ENCODE results near the gene RNF157.
"Not testable (repeated sequence)": the region's sequence is repeated elsewhere in the genome, so short reads cannot be mapped to it uniquely, and the experiment has no call there.

Gene RNF157

GRCh38 chr17:76193591-76193990 lies 46.7 kb downstream of the RNF157 start:
- DNase-seq (ENCODE audit: low read depth in 1 of 2, low spot score in 1 of 2): no peak

DNA sequence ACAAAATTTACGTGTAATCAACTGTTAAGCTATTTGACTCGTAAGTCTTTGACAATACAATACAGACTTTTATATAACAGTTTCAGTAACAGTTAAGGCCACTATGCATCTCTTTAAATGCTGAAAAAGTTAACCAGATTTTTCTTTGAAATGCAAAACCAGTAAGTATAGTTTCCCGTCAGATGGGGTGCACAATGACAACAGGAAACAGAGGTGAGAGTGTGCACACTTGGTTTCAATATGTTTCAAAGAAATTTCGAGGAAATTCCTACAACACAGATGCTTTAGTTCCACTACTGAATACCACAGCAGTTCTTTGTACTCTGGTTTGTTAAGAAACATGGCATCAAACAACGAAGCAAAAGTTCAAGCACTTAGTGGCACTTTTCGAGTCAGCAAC lies 48.4 kb downstream of the RNF157 start:
- no peak for DNase-seq (ENCODE audit: low read depth in 1 of 2, low spot score in 1 of 2)

- no peak for DNase-seq (ENCODE audit: low read depth in 1 of 2, low spot score in 1 of 2)
Observed at GRCh38 chr17:76189741-76190140, 50.6 kb downstream of the RNF157 start.

- DNase-seq (ENCODE audit: low read depth in 1 of 2, low spot score in 1 of 2): no peak
Observed at GRCh38 chr17:76189247-76189646, 51.0 kb downstream of the RNF157 start.

DNA sequence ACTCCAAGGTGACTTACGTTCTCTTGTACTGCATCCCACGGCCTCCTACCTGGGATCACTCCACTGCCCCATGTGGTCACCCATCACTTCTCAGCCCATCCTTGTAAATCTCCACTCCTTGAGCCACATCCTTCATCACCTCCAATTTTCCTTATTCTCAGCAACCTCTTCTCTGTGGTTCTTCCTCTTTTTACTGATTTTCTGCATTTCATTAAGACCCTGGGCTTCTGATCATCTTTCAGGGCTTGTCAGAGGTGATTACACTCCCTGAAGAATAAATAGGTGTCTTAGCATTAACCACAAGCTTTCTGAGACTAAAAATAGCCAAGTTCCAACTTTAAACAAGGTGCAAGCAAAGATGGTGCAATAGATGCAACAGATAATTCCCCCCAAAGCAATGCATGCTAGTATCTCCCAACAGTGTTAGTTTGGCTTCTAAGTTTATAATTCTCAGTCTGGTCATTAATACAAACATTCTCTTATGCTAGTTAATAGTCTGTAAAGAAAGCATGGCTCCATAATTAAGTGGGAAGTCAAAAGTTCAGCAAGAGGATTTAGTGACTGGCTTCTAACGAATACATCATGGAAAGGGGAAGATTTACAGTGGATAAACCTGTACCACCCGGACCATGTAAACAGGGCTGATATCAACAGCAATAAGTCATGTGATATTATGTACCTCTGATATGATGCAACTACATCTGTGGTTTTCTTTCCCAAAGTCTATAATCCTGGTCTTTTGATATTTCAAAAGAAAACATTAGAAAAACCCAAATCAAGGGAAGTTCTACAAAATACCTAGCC lies 51.9 kb downstream of the RNF157 start:
- no peak for DNase-seq (ENCODE audit: low read depth in 1 of 2, low spot score in 1 of 2)

GRCh38 chr17:76186774-76187173 lies 53.5 kb downstream of the RNF157 start:
- not testable (repeated sequence) for DNase-seq (ENCODE audit: low read depth in 1 of 2, low spot score in 1 of 2)

- DNase-seq (ENCODE audit: low read depth in 1 of 2, low spot score in 1 of 2): no peak
Observed at GRCh38 chr17:76184290-76184689, 56.0 kb downstream of the RNF157 start.

- DNase-seq (ENCODE audit: low read depth in 1 of 2, low spot score in 1 of 2): peak; percentile 84 to 94
Observed at GRCh38 chr17:76182016-76182764, 58.1 kb downstream of the RNF157 start.

DNA sequence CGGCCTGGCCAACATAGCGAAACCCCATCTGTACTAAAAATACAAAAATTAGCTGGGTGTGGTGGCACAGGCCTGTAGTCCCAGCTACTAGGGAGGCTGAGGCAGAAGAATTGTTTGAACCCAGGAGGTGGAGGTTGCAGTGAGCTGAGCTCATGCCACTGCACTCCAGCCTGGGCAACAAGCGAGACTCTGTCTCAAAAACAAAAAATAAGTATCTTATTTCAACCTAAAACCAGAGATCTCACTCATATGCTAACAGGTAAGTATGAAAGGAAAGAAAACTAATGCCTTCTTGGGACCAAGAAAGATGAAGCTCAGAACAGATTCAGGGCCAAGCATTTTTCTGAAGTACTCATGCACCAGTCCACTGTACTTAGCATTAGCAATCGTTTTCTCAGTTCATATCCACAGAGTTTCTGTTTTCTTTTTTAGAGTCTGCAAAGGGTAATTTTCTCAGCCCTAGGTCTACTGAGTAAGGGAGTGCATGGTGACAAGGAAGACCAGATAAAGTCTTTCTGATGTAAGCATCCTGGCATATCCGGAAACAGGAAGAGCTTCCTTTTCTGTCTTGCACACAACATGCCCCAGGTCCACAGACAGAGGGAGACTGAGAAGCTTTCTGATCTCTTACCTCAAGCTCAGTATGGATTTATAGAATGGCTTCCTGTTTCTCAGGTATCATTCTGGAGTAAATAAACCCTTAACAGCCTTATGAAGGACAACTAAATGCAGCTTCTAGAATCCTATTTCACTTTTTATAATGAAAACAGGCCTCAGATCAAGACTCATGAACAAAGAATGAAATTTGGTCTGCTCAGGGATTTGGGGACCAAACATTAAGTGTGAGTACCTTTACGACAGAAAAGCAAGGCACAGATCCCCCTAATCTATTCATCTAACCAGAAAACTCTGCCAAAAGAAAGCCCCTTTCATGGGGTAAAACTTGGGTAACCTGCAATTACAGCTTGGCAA lies 60.5 kb downstream of the RNF157 start:
- DNase-seq (ENCODE audit: low read depth in 1 of 2, low spot score in 1 of 2): no peak

DNA sequence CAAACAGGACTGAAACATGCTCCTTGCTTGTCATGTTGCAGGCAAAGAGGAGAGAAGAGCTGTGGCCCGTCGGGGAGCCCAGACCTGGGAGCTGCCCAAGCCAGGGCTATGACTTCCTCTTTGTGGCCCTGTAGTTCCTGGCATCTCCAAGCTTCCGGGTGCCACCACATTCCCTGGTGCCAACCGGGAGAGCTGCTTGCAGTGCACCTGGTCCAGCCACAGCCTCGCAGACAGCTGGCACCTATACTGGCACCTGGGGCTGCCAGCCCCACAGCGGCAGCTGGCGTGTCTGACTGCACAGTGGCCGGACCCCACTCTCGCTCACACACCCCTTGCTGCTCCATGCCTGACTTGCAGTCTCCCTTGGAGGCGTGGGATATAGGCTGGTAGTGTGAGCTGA lies 62.2 kb downstream of the RNF157 start:
- no peak for DNase-seq (ENCODE audit: low read depth in 1 of 2, low spot score in 1 of 2)

DNA sequence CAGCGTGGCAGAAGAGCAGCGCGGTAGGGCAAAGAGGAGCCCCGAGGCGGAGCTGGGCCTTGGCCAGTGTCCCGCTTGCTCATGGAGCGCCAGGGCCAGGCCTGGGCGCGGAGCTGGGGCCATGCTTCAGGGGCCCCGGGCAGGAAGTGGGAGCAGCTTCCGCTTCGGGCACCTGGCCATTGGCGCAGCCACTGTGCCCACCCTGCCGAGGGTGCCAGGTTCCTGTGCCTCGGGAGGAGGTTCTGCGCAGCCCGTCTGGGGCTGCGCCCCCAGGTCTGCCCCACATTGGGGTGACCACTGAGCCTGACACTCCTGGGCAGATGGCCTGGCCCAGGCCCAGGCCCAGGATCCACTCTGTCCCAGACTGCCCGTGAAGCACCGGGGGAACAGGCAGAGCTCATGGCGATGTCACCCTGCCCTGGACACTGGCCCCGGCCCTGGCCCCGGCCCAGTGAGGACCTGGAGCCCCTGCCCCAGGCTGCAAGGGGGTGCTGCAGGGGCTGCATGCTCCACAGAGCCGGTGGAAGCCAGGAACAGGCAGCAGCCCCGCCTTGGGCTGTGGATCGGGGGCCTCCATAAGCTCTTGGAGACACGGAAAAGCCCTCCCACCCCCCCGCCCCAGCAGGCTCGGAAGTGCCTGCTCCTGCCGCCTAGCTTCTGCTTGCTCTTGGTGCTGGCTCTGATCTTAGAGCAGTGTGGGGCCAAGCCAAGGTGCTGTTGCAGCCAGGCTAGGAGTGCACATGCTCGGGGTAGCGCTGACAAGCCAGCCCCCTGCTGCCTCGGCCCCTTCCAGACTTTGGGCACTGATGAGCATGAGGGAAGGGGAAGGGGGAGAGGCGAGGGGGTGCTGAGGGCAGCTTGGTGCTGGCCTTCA lies 63.4 kb downstream of the RNF157 start:
- DNase-seq (ENCODE audit: low read depth in 1 of 2, low spot score in 1 of 2): no peak

DNA sequence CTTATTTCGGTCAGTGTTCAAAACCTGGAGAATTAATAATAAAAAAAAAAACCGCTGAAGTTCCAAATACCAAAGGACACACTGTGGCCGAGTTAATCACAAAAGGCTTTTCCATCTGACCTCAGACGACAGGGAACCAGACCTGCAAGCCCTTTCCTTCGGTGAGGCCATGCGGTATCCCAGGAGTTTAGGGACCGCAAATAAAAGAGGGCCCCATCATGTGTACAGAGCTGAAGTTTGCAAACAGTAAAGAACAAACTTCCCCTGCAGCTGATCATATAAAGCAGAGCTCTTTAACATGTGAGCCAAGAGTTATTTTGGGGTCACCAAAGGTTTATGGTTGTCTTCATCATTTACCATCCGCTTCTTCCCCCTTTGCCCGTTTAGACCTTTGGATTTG lies 66.3 kb downstream of the RNF157 start:
- DNase-seq (ENCODE audit: low read depth in 1 of 2, low spot score in 1 of 2): no peak

DNA sequence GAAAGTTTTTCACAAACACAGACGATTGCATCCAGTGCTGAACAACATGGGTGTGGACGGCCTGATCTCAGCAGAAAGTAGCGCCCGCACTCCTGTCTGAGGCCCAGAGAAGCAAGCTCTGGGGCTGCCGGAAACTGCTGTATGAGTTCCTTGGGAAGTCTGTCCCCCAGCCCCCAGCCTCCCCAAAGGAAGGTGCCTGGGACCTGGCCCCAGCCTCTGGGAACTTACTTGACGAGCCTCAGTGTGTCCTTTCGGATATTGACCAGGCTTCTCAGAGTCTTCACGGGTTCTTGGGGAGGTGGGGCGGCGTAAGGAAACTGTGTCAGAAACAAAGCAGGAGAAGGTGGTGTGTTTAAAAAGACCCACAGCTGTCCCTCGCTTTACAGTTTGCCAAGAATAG lies 66.8 kb downstream of the RNF157 start:
- no peak for DNase-seq (ENCODE audit: low read depth in 1 of 2, low spot score in 1 of 2)

GRCh38 chr17:76171706-76172105 lies 68.6 kb downstream of the RNF157 start:
- DNase-seq (ENCODE audit: low read depth in 1 of 2, low spot score in 1 of 2): no peak

GRCh38 chr17:76170114-76170513 lies 70.2 kb downstream of the RNF157 start:
- DNase-seq (ENCODE audit: low read depth in 1 of 2, low spot score in 1 of 2): no peak

DNA sequence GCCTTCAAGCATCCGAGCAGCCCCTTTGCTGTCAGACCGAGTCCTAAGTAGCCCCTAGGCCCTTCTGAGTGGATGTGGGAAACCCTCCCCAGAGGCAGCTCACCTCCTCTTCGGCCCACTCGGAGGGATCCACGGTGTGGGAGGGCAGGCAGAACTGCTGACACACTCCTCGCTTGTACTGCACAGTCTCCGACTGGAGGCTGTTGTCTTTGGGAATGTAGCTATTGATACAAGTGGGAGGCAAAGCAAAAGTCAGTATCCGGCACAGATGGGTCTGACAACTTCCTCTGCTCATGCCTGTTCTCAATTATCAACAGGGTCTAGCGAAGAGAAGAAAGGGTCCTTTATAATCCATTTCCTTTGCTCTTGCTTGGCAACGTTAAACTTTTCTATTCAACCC lies 73.4 kb downstream of the RNF157 start:
- no peak for DNase-seq (ENCODE audit: low read depth in 1 of 2, low spot score in 1 of 2)

DNA sequence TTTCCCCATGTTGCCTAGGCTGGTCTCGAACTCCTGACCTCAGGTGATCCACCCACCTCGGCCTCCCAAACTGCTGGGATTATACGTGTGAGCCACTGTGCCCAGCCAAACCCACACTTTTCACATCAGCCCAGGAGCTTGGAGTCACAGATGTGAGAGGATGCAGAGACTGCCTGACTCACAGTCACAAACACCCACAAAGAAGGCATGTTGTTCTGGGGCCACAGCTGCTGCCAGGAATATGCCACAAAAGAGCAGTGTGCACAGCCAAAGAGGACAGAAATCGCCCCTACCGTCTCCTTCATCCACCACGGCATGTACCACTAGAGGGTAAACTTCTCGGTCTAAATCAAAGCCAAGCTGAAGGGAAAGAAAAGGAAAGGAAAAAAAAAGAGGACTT lies 74.1 kb downstream of the RNF157 start:
- no peak for DNase-seq (ENCODE audit: low read depth in 1 of 2, low spot score in 1 of 2)

DNA sequence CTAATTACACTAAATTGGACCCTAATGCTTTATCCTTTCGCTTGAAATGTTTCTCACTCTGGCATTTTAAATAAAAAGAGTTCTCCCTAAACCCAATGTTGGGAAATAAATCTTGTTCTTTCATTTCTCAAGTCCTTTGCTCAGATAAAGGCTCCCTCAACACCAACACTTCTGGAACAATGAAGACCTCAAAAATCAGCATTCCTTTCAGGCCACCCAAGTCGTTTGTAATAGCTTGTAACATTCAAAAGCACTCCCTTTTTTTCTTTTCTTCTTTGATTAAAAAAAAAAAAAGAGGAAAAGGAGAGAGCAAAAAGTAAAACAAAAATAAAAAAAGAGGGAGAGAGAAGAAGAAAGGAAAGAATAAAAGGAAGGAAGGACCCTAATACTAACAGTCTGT lies 76.0 kb downstream of the RNF157 start:
- no peak for DNase-seq (ENCODE audit: low read depth in 1 of 2, low spot score in 1 of 2)

- DNase-seq (ENCODE audit: low read depth in 1 of 2, low spot score in 1 of 2): no peak
Observed at GRCh38 chr17:76163919-76164318, 76.4 kb downstream of the RNF157 start.

GRCh38 chr17:76161619-76162266 lies 78.5 kb downstream of the RNF157 start:
- no peak for DNase-seq (ENCODE audit: low read depth in 1 of 2, low spot score in 1 of 2)

Measured in stimulated activated CD4-positive, alpha-beta T cell treated with anti-CD3 and anti-CD28 coated beads, Interleukin-15, amount 100 ng/mL, for 1 hour (primary cell).